BE2C (cell line): Measurements from ENCODE around the gene SETD7.

ENCODE experiments used
- DNase-seq: peaks from one replicate; pipeline ENCODE4 v3.0.0-alpha.2; 2020
- H3K27me3 ChIP-seq: fragments of 250-450 bp; sonication (Bioruptor Pico); 2 replicates; pipeline ENCODE4 v1.5.1; 2020; ENCODE audit warnings: mild to moderate bottlenecking
- H3K36me3 ChIP-seq: fragments of 250-450 bp; sonication (Bioruptor Pico); 2 replicates; pipeline ENCODE4 v1.5.1; 2020; ENCODE audit warnings: mild to moderate bottlenecking
- H3K4me1 ChIP-seq: fragments of 250-450 bp; sonication (Bioruptor Pico); 2 replicates; pipeline ENCODE4 v1.5.1; 2020
- H3K4me3 ChIP-seq: 2 replicates; pipeline ENCODE4 v1.5.1; 2011; ENCODE audit warnings: low read depth, low read length
- H3K9me3 ChIP-seq: fragments of 250-450 bp; sonication (Bioruptor Pico); 2 replicates; pipeline ENCODE4 v1.5.1; 2020
- TF ChIP-seq, protein P1 (sequence below): IDR thresholded peaks from 2 replicates; pipeline ENCODE4 v1.5.1; 2012; ENCODE audit warnings: mild to moderate bottlenecking, low read depth, low read length

The SETD7 gene

GRCh38 chr4:139528377-139529005 lies 27.5 kb downstream of the SETD7 start:
- Histone ChIP-seq H3K4me1 (no peaks in the 10 kb centered on the region), H3K27me3 (no peaks in the 10 kb centered on the region), H3K36me3 (peaks cover 51% of the 10 kb centered on the region), H3K4me3 (no peak overlapping the region), H3K9me3 (no peaks in the 10 kb centered on the region)
- TF ChIP-seq, protein P1, sequence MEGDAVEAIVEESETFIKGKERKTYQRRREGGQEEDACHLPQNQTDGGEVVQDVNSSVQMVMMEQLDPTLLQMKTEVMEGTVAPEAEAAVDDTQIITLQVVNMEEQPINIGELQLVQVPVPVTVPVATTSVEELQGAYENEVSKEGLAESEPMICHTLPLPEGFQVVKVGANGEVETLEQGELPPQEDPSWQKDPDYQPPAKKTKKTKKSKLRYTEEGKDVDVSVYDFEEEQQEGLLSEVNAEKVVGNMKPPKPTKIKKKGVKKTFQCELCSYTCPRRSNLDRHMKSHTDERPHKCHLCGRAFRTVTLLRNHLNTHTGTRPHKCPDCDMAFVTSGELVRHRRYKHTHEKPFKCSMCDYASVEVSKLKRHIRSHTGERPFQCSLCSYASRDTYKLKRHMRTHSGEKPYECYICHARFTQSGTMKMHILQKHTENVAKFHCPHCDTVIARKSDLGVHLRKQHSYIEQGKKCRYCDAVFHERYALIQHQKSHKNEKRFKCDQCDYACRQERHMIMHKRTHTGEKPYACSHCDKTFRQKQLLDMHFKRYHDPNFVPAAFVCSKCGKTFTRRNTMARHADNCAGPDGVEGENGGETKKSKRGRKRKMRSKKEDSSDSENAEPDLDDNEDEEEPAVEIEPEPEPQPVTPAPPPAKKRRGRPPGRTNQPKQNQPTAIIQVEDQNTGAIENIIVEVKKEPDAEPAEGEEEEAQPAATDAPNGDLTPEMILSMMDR = no peak
- DNase-seq = no peak

- H3K36me3 ChIP-seq = peaks cover 52% of the 10 kb centered on the region
- no peak for DNase-seq
Observed at GRCh38 chr4:139526928-139527327, 29.1 kb downstream of the SETD7 start.

GRCh38 chr4:139525414-139525813 lies 30.6 kb downstream of the SETD7 start:
- TF ChIP-seq, protein P1 = no peak
- DNase-seq = no peak
- no peaks in the 10 kb centered on the region for H3K27me3 ChIP-seq
- no peak overlapping the region for H3K4me3 ChIP-seq
- peaks cover 63% of the 10 kb centered on the region for H3K36me3 ChIP-seq
- H3K9me3 ChIP-seq = no peaks in the 10 kb centered on the region
- no peaks in the 10 kb centered on the region for H3K4me1 ChIP-seq

More at GRCh38 chr4:139526928-139527327, 29.1 kb downstream of the SETD7 start:
- Histone ChIP-seq H3K4me1 (no peaks in the 10 kb centered on the region), H3K27me3 (no peaks in the 10 kb centered on the region), H3K4me3 (no peak overlapping the region), H3K9me3 (no peaks in the 10 kb centered on the region)
- TF ChIP-seq, protein P1 = no peak

- TF ChIP-seq, protein P1 = no peak
- Histone ChIP-seq H3K4me1 (no peaks in the 10 kb centered on the region), H3K27me3 (no peaks in the 10 kb centered on the region), H3K4me3 (no peak overlapping the region), H3K36me3 (peaks cover 63% of the 10 kb centered on the region), H3K9me3 (no peaks in the 10 kb centered on the region)
- DNase-seq = no peak
Observed at GRCh38 chr4:139524062-139524631, 31.9 kb downstream of the SETD7 start.

DNA sequence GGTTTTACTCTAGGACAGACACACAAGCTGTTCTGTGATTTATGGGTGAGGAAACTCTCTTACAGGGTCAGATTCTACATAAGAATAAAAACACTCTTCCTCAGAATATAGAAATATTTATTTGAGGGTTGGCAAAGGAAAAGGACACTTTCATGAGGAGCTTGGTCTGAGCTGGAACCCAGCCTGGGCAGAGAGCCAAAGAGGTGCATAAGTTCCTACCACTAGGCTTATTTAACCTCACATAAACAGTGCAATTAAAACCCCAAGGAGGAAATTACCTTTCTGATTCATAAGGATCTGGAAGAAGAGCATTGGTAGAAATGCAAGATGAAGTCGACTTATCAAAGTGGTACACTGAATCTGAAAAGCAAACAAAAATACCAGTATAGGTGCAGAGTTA lies 32.9 kb downstream of the SETD7 start:
- TF ChIP-seq, protein P1 = no peak
- no peaks in the 10 kb centered on the region for H3K27me3 ChIP-seq

GRCh38 chr4:139522457-139522856 lies 33.6 kb downstream of the SETD7 start:
- Histone ChIP-seq H3K4me1 (no peaks in the 10 kb centered on the region), H3K4me3 (no peak overlapping the region), H3K27me3 (no peaks in the 10 kb centered on the region), H3K36me3 (peaks cover 53% of the 10 kb centered on the region), H3K9me3 (no peaks in the 10 kb centered on the region)
- no peak for DNase-seq
- TF ChIP-seq, protein P1 = no peak

More for the DNA sequence above, 32.9 kb downstream of the SETD7 start:
- Histone ChIP-seq H3K36me3 (peaks cover 55% of the 10 kb centered on the region), H3K9me3 (no peaks in the 10 kb centered on the region), H3K4me3 (no peak overlapping the region), H3K4me1 (no peaks in the 10 kb centered on the region)
- DNase-seq = no peak
